ENCODE results near the gene PRR35. TPM values are rescaled to one million over a fixed set of nuclear protein-coding genes. Genes with fewer than 3 reads are reported as not detected.

The PRR35 gene
- total and polyA plus RNA-seq, 2 of the 4 experiments (the other 2 are of a cell fraction) = not detected

GRCh38 chr16:578232-578869, 18.2 kb downstream of the PRR35 start:
- H3K4me1 ChIP-seq (ENCODE audit: control insufficient read depth, insufficient read depth, low read length) = no peaks in the 10 kb centered on the region
- no peak overlapping the region for H3K4me3 ChIP-seq (ENCODE audit: insufficient read depth, low read depth, low read length)
- ChIA-PET POLR2A (ENCODE audit: unreplicated experiment) (no interaction called here), CTCF (no interaction called here)
- no peak overlapping the region for H3K27ac ChIP-seq (ENCODE audit: insufficient read depth, low read length)
- H2AK5ac ChIP-seq (ENCODE audit: low read depth, low read length) = peak overlapping the region; percentile 78
- peaks cover 0 to 3% of the 10 kb centered on the region in 2 experiments; a peak in 1 of 4 replicates for H3K79me1 ChIP-seq (ENCODE audit: low read depth in 1 of 2, low read length in 2 of 2)
- TF ChIP-seq MAZ (IDR thresholded peaks at IDR 0.05; ENCODE audit: borderline replicate concordance, low read depth, low read length) (no peak), NFE2L2 (IDR thresholded peaks at IDR 0.05; ENCODE audit: low read depth, low read length) (no peak), FOS (IDR thresholded peaks at IDR 0.05; ENCODE audit: low read depth, low read length) (no peak), POLR2A (IDR thresholded peaks at IDR 0.05; ENCODE audit: low read depth, low read length) (no peak), BHLHE40 (IDR thresholded peaks at IDR 0.05; ENCODE audit: low read depth, low read length) (no peak), RAD21 (IDR thresholded peaks at IDR 0.05; ENCODE audit: low read length) (no peak), MAFK (IDR thresholded peaks at IDR 0.05; ENCODE audit: low read depth, low read length) (no peak), SMC3 (IDR thresholded peaks at IDR 0.05; ENCODE audit: low read depth, low read length) (no peak), CHD1 (IDR thresholded peaks at IDR 0.05; ENCODE audit: low read depth, low read length) (no peak), RCOR1 (IDR thresholded peaks at IDR 0.05; ENCODE audit: insufficient replicate concordance, low read length) (no peak), CEBPB (IDR thresholded peaks at IDR 0.05; ENCODE audit: low read depth, low read length) (no peak), CTCF (conservative IDR thresholded peaks at IDR 0.05; ENCODE audit: low read depth, low read length) (no peak), RFX5 (IDR thresholded peaks at IDR 0.05; ENCODE audit: low read depth, low read length) (no peak)
- TF ChIP-seq, protein P1, sequence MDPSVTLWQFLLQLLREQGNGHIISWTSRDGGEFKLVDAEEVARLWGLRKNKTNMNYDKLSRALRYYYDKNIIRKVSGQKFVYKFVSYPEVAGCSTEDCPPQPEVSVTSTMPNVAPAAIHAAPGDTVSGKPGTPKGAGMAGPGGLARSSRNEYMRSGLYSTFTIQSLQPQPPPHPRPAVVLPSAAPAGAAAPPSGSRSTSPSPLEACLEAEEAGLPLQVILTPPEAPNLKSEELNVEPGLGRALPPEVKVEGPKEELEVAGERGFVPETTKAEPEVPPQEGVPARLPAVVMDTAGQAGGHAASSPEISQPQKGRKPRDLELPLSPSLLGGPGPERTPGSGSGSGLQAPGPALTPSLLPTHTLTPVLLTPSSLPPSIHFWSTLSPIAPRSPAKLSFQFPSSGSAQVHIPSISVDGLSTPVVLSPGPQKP (IDR thresholded peaks at IDR 0.05; ENCODE audit: borderline replicate concordance, low read depth, low read length) = no peak
- TF ChIP-seq, protein P2, sequence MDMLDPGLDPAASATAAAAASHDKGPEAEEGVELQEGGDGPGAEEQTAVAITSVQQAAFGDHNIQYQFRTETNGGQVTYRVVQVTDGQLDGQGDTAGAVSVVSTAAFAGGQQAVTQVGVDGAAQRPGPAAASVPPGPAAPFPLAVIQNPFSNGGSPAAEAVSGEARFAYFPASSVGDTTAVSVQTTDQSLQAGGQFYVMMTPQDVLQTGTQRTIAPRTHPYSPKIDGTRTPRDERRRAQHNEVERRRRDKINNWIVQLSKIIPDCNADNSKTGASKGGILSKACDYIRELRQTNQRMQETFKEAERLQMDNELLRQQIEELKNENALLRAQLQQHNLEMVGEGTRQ (IDR thresholded peaks at IDR 0.05; ENCODE audit: low read depth, low read length) = no peak
- no peak overlapping the region for H2BK120ac ChIP-seq (ENCODE audit: low read depth, low read length)
- no TSS peak for BruUV-seq (replicated peaks)
- dilution Hi-C loops (cut with HindIII; ENCODE audit: low sequenced_read_pairs, unreplicated experiment) (no loop called here), intact Hi-C loops (cut with micrococcal nuclease) (loop anchor here (2.0 kb wide), 1 partner anchor 82 kb away; no protein-coding TSS in a partner anchor), in situ Hi-C loops (cut with MboI; ENCODE audit: low sequenced_read_pairs) (no loop called here)
- H2BK15ac ChIP-seq (ENCODE audit: low read depth, low read length) = no peak overlapping the region
- H2AFZ ChIP-seq (replicated peaks; ENCODE audit: low read length, poor library complexity) = peak overlapping the region; percentile 51
- H2AK9ac ChIP-seq (replicated peaks; ENCODE audit: low read depth, low read length, poor library complexity) = no peak overlapping the region
- H2BK5ac ChIP-seq (ENCODE audit: low read depth, low read length, poor library complexity, severe bottlenecking) = no peak overlapping the region
- no peak overlapping the region for H3K14ac ChIP-seq (replicated peaks; ENCODE audit: low read depth, low read length)
- no peak overlapping the region for H4K8ac ChIP-seq (ENCODE audit: low read depth in 2 of 2, low read length in 2 of 2)
- H2BK20ac ChIP-seq (ENCODE audit: low read depth, low read length) = no peak overlapping the region
- H3K23ac ChIP-seq (ENCODE audit: low read depth, low read length) = no peak overlapping the region
- ATAC-seq (ENCODE audit: low read depth) (0 out of 2 replicates have a peak, but pooled peaks have one; percentile 3), DNase-seq (no peak)
- H3K4ac ChIP-seq (ENCODE audit: low read depth, low read length) = no peak overlapping the region
- H4K20me1 ChIP-seq (ENCODE audit: insufficient read depth, low read length) = no peaks in the 10 kb centered on the region; the same call in 1 of the 2 replicates
- no peak overlapping the region for H3K9ac ChIP-seq (ENCODE audit: low read depth, low read length)
- H3K18ac ChIP-seq (ENCODE audit: low read depth, low read length) = no peak overlapping the region
- H3K9me1 ChIP-seq (ENCODE audit: insufficient read depth, low read length) = no peaks in the 10 kb centered on the region
- WGBS, 2 experiments (ENCODE audit: extremely low coverage in 2 of 2, insufficient read length in 1 of 2) = 96% methylated on average over 13 of the region's 24 CpGs; no CpG with 5 or more reads in 1 of the 2 experiments
- peaks cover 18% of the 10 kb centered on the region; the same call in 1 of the 2 replicates for H3K36me3 ChIP-seq (ENCODE audit: control insufficient read depth, insufficient read depth, low read length)
- no peak overlapping the region for H4K5ac ChIP-seq (ENCODE audit: low read depth, low read length)
- H3K27me3 ChIP-seq (ENCODE audit: control insufficient read depth, insufficient read depth, low read length) = no peaks in the 10 kb centered on the region
- H3K56ac ChIP-seq (ENCODE audit: extremely low read depth, insufficient read depth, low read length) = no peak overlapping the region
- no peaks in the 10 kb centered on the region for H3K9me3 ChIP-seq (ENCODE audit: control insufficient read depth, insufficient read depth, low read length)
- no peak overlapping the region for H4K91ac ChIP-seq (ENCODE audit: insufficient read depth, low read depth, low read length)
- H3K4me2 ChIP-seq (ENCODE audit: low read depth, low read length) = no peak overlapping the region
